Measurements from ENCODE around the gene PLXNA3. TPM values are rescaled to one million over a fixed set of nuclear protein-coding genes. Genes with fewer than 3 reads are reported as not detected.

PLXNA3 gene
- total RNA-seq, 1 experiment from 2014 or later: 89.3 TPM

- intact Hi-C loops (cut with micrococcal nuclease): loop anchor here (5.0 kb wide), 1 partner anchor 68 kb away; the partner anchor contains the start of gene LAGE3
- TF ChIP-seq, protein P1, sequence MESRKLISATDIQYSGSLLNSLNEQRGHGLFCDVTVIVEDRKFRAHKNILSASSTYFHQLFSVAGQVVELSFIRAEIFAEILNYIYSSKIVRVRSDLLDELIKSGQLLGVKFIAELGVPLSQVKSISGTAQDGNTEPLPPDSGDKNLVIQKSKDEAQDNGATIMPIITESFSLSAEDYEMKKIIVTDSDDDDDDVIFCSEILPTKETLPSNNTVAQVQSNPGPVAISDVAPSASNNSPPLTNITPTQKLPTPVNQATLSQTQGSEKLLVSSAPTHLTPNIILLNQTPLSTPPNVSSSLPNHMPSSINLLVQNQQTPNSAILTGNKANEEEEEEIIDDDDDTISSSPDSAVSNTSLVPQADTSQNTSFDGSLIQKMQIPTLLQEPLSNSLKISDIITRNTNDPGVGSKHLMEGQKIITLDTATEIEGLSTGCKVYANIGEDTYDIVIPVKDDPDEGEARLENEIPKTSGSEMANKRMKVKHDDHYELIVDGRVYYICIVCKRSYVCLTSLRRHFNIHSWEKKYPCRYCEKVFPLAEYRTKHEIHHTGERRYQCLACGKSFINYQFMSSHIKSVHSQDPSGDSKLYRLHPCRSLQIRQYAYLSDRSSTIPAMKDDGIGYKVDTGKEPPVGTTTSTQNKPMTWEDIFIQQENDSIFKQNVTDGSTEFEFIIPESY (IDR thresholded peaks at IDR 0.05; ENCODE audit: extremely low read depth, insufficient replicate concordance, low read length): no peak
- no peak for TF ChIP-seq POLR2A (IDR thresholded peaks at IDR 0.05; ENCODE audit: borderline replicate concordance, extremely low read depth, insufficient read depth, insufficient read length)
- peak; percentile 53 for TF ChIP-seq POLR2AphosphoS5 (IDR thresholded peaks at IDR 0.05; ENCODE audit: low read depth, low read length)
- no peak for TF ChIP-seq EZH2 (IDR thresholded peaks at IDR 0.05)
- TF ChIP-seq RAD21 (IDR thresholded peaks at IDR 0.05; ENCODE audit: low read depth): no peak
- TF ChIP-seq CEBPB (IDR thresholded peaks at IDR 0.05; ENCODE audit: low read depth): no peak
- TF ChIP-seq EZH2phosphoT487 (IDR thresholded peaks at IDR 0.05; ENCODE audit: borderline replicate concordance): no peak
- TF ChIP-seq TCF7L2 (IDR thresholded peaks at IDR 0.05; ENCODE audit: borderline replicate concordance, extremely low read depth, insufficient read depth, insufficient read length): no peak
- no peak for TF ChIP-seq SRF (IDR thresholded peaks at IDR 0.05; ENCODE audit: low read depth)
- ChIA-PET POLR2A (interaction anchor here (1.7 to 1.9 kb wide), 2 partner anchors 9 to 11 kb away, joined by 10 to 12 read pairs; partner anchors contain the start of gene RPL10), CTCF (interaction anchor here (0.9 kb wide), 1 partner anchor 36 kb away, joined by 3 read pairs; no protein-coding TSS in a partner anchor), RAD21 (ENCODE audit: low non-redundant PET in 1 of 2, low total read pairs in 2 of 2, uncharacterized antibody in 2 of 2, unreplicated experiment in 2 of 2) (interaction anchor here in 1 of 2 experiments (0.6 to 1.6 kb wide), 2 partner anchors 20 to 36 kb away, joined by 3 to 5 read pairs; partner anchors contain the start of gene ATP6AP1)
- peaks cover 15 to 35% of the 10 kb centered on the region in 2 experiments for H3K4me1 ChIP-seq (ENCODE audit: control insufficient read depth in 1 of 2, insufficient read depth in 2 of 2, low read length in 2 of 2)
- ATAC-seq: peak; percentile 81
- BruUV-seq (replicated peaks): no TSS peak
- H3K9ac ChIP-seq (ENCODE audit: low read length): peak within 1 kb of the TSS; percentile 73
- H3K4me2 ChIP-seq (ENCODE audit: low read length): peak within 1 kb of the TSS; percentile 87
- no peaks in the 10 kb centered on the region for H3K27me3 ChIP-seq (ENCODE audit: insufficient read depth, low read length)
- H3K9me3 ChIP-seq (ENCODE audit: control insufficient read depth in 1 of 2, insufficient read depth in 1 of 2, low read depth in 1 of 2, low read length in 2 of 2): no peaks in the 10 kb centered on the region
- no peak within 1 kb of the TSS for H2AFZ ChIP-seq (ENCODE audit: low read depth, low read length, poor library complexity, severe bottlenecking)
- no peaks in the 10 kb centered on the region for H4K20me1 ChIP-seq (ENCODE audit: insufficient read depth)
- no peaks in the 10 kb centered on the region for H3K9me2 ChIP-seq (ENCODE audit: insufficient read depth)
- no peaks in the 10 kb centered on the region for H3K36me3 ChIP-seq (ENCODE audit: control insufficient read depth in 1 of 2, insufficient read depth in 2 of 2, low read length in 2 of 2)
- H3K27ac ChIP-seq (ENCODE audit: low read depth, low read length): peak within 1 kb of the TSS; percentile 91
- no peak for DNase-seq (ENCODE audit: low read depth, low spot score)
- H3K4me3 ChIP-seq (replicated peaks in 1 of 2; ENCODE audit: low read depth in 1 of 2, low read length in 2 of 2): peak within 1 kb of the TSS; percentile 54 to 64
- H3K79me2 ChIP-seq (ENCODE audit: insufficient read depth, low read length): no peaks in the 10 kb centered on the region
Measured at GRCh38 chrX:154409222-154409871, 48.7 kb upstream of the PLXNA3 start, which contains the start of gene DNASE1L1. Gene DNASE1L1 (minus strand): TSS chrX:154409254. CDS start chrX:154405568, 3,686 bp downstream.
